GM20431 (cell line): ENCODE measurements around the gene PCDH11Y.
"Not testable (repeated sequence)": the region's sequence is repeated elsewhere in the genome, so short reads cannot be mapped to it uniquely, and the experiment has no call there.

Experiments used
- in situ Hi-C: fragments of 300-500 bp; cut with MseI, MboI; formaldehyde crosslinking; loops from one replicate; pipeline ENCODE4 v1.15.0; 2020; ENCODE audit warnings: low sequenced_read_pairs; ENCODE audit not compliant: unreplicated experiment

Gene PCDH11Y, protein sequence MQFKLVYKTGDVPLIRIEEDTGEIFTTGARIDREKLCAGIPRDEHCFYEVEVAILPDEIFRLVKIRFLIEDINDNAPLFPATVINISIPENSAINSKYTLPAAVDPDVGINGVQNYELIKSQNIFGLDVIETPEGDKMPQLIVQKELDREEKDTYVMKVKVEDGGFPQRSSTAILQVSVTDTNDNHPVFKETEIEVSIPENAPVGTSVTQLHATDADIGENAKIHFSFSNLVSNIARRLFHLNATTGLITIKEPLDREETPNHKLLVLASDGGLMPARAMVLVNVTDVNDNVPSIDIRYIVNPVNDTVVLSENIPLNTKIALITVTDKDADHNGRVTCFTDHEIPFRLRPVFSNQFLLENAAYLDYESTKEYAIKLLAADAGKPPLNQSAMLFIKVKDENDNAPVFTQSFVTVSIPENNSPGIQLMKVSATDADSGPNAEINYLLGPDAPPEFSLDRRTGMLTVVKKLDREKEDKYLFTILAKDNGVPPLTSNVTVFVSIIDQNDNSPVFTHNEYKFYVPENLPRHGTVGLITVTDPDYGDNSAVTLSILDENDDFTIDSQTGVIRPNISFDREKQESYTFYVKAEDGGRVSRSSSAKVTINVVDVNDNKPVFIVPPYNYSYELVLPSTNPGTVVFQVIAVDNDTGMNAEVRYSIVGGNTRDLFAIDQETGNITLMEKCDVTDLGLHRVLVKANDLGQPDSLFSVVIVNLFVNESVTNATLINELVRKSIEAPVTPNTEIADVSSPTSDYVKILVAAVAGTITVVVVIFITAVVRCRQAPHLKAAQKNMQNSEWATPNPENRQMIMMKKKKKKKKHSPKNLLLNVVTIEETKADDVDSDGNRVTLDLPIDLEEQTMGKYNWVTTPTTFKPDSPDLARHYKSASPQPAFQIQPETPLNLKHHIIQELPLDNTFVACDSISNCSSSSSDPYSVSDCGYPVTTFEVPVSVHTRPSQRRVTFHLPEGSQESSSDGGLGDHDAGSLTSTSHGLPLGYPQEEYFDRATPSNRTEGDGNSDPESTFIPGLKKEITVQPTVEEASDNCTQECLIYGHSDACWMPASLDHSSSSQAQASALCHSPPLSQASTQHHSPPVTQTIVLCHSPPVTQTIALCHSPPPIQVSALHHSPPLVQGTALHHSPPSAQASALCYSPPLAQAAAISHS (N-terminal part only)

DNA sequence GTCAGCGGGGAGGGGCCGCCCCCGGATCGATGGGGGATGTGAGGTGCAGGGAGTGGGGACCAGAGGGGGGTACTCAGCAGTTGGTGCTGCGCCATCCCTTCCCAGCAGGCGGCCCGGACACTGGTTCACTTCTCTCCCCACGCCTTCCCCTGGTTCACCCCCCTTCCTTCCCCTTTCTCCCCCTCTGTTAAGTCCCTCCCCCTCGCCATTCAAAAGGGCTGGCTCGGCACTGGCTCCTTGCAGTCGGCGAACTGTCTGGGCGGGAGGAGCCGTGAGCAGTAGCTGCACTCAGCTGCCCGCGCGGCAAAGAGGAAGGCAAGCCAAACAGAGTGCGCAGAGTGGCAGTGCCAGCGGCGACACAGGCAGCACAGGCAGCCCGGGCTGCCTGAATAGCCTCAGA, at the start of gene PCDH11Y:
PCDH11Y (plus strand) TSS at position 240 of the 400 bp plus-strand sequence. CDS start 56,804 bp downstream, outside the sequence.
- in situ Hi-C loops: not testable (repeated sequence)

DNA sequence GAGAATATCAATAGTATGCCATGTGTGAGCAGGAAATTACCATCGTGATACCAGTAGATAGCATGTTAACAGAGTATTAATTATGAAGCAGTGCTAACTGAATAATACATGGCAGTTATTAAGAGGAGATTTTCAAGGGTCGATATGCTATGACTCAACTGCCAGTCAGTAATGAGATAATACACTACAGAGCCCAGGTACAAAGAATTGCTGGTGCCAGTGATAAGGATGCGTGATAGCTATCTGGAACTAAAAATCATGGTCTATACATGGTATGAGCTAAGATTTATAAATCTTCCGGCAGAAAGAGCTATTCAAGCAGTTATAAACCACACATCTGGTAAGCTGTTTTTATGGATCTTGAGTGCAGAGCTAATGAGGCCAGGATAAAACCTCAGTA, 32.2 kb upstream of the PCDH11Y start:
- in situ Hi-C loops: not testable (repeated sequence)

- in situ Hi-C loops: not testable (repeated sequence)
Observed at GRCh38 chrY:4991743-4992400, 8.2 kb upstream of the PCDH11Y start.

GRCh38 chrY:4994892-4995291, 5.2 kb upstream of the PCDH11Y start:
- in situ Hi-C loops: not testable (repeated sequence)

- in situ Hi-C loops: not testable (repeated sequence)
Observed at GRCh38 chrY:5002476-5003184, 2.5 kb downstream of the PCDH11Y start.

DNA sequence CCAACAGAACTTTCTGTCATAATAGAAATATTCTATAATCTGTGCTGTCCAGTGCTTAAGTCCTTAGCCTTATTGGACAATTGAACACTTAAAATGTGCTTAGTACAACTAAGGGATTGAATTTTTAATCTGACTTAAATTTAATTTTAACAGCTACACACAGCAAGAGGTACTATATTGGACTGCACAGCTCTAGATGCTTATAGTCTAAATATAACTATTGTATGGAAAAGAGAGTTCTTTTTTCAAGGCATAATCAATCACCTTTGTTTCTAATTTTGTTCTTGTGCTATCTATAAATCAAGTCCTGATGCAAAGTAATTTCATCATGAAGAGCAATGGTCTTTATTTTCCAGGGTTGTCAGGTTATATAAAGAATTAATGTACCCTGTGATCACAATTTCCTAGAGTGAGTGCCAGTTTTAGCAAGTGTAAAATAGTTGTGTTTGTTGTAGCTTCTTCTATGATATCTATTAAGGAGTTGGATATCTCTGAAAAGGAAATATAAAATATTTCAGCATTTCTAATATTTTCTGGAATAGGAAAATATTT, 39.0 kb downstream of the PCDH11Y start:
- in situ Hi-C loops: not testable (repeated sequence)

GRCh38 chrY:5083017-5083416, 82.9 kb downstream of the PCDH11Y start:
- in situ Hi-C loops: not testable (repeated sequence)

- in situ Hi-C loops: not testable (repeated sequence)
Observed at GRCh38 chrY:5182998-5183397, 182.9 kb downstream of the PCDH11Y start.

- in situ Hi-C loops: not testable (repeated sequence)
Observed at GRCh38 chrY:5215116-5215515, 215.0 kb downstream of the PCDH11Y start.

- in situ Hi-C loops: not testable (repeated sequence)
Observed at GRCh38 chrY:5324931-5325330, 324.8 kb downstream of the PCDH11Y start.

GRCh38 chrY:5342220-5342619, 342.1 kb downstream of the PCDH11Y start:
- in situ Hi-C loops: not testable (repeated sequence)

DNA sequence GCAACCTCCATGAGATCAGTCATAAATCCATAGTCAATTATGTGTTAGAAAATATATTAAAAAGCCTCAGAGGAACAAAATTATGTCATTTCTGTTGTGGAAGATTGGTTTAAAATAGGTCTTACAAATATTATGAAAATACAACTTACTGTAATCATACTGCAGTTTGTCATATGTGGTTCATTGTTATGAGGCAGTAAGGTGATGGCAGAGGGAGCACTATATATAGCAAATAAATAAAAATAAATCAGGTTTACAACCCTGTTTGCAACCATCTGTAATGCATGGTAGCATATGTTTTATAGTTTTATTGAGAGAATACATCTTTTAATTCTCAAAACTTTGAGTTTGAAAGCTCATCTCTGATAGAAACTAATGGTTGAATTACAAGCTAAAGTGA, 543.6 kb downstream of the PCDH11Y start:
- in situ Hi-C loops: not testable (repeated sequence)

DNA sequence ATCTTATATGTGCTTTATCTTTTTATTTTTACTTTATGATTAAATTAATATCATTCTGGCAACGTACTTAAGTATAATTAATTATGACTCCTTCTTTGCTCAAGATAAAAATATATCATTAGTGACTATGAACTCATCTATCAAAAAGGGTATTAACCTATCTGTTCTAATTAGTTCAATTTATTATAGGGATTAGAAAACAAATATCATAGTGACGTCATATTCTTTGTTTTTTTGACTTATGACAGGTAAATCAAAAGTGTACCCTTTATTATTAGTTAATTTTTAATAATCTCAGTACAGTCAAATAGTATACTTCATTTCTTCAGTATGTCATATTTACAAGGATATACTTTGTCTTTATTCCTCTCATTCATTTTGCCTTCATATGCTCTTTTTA, 638.5 kb downstream of the PCDH11Y start:
- in situ Hi-C loops: not testable (repeated sequence)

- in situ Hi-C loops: not testable (repeated sequence)
Observed at GRCh38 chrY:5679265-5679664, 679.2 kb downstream of the PCDH11Y start.

- in situ Hi-C loops: not testable (repeated sequence)
Observed at GRCh38 chrY:5708727-5709126, 708.6 kb downstream of the PCDH11Y start.

DNA sequence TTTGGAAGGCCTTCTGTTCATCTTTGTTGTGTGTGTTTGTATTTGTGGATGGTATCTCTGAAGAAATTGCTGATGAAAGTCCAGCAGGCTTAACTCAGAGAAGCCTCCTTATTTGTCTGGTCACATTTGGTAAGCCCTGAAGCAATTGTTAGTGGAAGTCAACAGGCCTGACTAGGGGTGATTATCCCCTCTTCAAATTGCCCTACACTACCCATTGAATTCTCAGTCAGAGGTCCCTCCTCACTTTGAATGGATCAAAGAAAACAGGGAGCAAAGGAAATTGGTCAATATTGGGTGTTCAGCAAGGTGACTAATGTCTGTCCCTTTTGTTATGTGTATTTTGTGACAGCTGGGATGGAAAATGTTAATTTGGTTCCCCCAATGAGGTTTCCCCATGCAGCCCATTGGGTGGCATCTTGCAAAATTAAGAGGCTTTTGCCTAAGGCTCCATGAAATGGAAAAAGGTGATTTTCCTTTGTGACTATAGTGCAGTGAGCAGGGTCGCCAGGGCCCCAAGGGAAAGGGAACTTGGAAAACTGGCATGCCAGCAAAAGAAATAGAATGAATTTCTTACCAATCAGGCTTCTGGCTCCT, 709.8 kb downstream of the PCDH11Y start:
- in situ Hi-C loops: not testable (repeated sequence)

DNA sequence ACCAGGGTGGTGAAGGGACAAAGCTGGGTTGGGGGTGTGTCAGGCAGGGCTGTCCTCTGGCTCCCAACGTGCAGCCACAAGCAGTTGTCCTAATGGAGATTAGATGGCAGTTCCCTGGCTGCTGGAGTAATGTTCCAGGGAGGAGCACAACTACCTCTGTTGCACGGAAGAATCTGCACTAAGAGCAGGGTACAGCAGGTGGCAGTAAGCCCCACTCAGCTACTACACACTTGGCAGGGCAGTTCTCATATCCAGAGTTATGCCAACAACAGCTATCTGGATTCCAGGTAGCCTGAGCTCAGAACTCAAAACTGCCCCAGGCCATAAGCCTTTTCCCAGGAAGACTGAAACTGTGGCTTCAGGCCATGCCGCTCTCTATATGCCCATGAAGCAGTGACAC, 761.3 kb downstream of the PCDH11Y start:
- in situ Hi-C loops: not testable (repeated sequence)

DNA sequence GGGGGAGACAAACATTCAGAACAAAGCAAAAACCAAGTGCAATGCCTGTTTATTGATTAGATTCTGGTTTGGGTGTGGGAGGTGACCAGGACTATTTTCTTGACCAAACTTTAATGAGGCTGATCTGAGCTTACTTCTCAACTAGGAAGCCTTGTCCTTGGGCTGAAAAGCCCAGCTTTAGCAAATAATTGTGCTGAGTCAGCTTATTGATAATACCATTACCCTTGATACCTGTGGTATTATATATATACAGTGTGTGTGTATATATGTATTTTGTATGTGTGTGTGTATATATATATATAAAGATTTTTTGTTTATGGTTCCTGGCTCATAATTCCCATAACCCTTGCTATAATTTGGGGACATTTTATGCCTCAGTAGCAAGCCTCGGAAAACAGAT, 776.4 kb downstream of the PCDH11Y start:
- in situ Hi-C loops: not testable (repeated sequence)
